Activated B cell treated with CpG ODN at 0.5 μM for 24 hours (primary cell): ENCODE results near the gene RBM47. TPM values are rescaled to one million over a fixed set of nuclear protein-coding genes. Genes with fewer than 3 reads are reported as not detected.

Experiments
- ATAC-seq: fragments of 200-7000 bp; cut with Tn5 transposase; one replicate; pipeline ENCODE4 v1.10.0; 2021; ENCODE audit warnings: low read depth, mild to moderate bottlenecking, moderate library complexity
- CTCF ChIA-PET: fragments of 350-600 bp; sonication (Branson Sonifier 250); formaldehyde crosslinking; loops from one replicate; lab custom pipeline; 2021; ENCODE audit warnings: antibody characterized with exemption; lab: Charles Lee
- POLR2A ChIA-PET: fragments of 350-600 bp; sonication (Branson Sonifier 250); formaldehyde crosslinking; loops from one replicate; lab custom pipeline; 2021; ENCODE audit warnings: antibody characterized with exemption; lab: Charles Lee
- DNase-seq: peaks from one replicate; pipeline ENCODE4 v3.0.0; 2022
- H3K27ac Mint-ChIP-seq: one replicate; pipeline ENCODE4 v1.8.0; 2020; ENCODE audit warnings: mixed read lengths
- H3K27me3 Mint-ChIP-seq: one replicate; pipeline ENCODE4 v1.8.0; 2021; ENCODE audit warnings: mixed read lengths
- H3K36me3 Mint-ChIP-seq: one replicate; pipeline ENCODE4 v1.8.0; 2021; ENCODE audit warnings: low read depth, mixed read lengths
- H3K4me1 Mint-ChIP-seq: one replicate; pipeline ENCODE4 v1.8.0; 2021; ENCODE audit warnings: mixed read lengths
- H3K4me3 Mint-ChIP-seq: one replicate; pipeline ENCODE4 v1.8.0; 2020; ENCODE audit warnings: mild to moderate bottlenecking, mixed read lengths
- H3K9me3 Mint-ChIP-seq: one replicate; pipeline ENCODE4 v1.8.0; 2020; ENCODE audit warnings: mixed read lengths
- intact Hi-C: fragments of 100-400 bp; cut with micrococcal nuclease; formaldehyde crosslinking; loops from one replicate; pipeline ENCODE4 v1.15.1; 2024
- total RNA-seq: library from RNA; stranded (reverse); gene quantifications from 2 replicates; pipeline ENCODE4 v1.2.3, GENCODE V29; 2022
- TF ChIP-seq, protein P1 (sequence below): fragments of 200-600 bp; IDR thresholded peaks from one replicate; pipeline ENCODE4 v1.8.0; 2022; ENCODE audit warnings: antibody characterized with exemption, mild to moderate bottlenecking

RBM47 gene
- total RNA-seq, 1 donor from 2014 or later = 8.0 TPM

DNA sequence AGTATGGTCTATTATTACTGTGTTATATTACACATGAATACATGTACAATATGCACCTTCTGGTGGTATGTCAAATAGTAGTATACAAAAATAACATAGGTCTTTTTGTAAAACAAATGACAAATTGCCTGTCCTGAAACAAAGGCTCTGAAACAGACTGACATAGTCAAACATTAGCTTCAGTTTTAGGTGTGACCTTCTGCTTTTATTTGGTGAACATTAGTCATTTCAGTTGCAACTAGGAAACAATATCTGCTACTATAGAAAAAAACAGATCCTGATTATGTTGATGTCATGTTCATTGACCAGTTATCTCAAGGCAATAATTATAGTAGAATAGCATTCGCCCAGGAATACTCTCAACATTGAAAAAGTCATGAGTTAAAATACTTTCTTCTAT lies 171.6 kb downstream of the RBM47 start:
- ATAC-seq (no peak), DNase-seq (no peak)
- peaks cover 13% of the 10 kb centered on the region for H3K4me1 Mint-ChIP-seq
- H3K27me3 Mint-ChIP-seq = no peaks in the 10 kb centered on the region
- no peaks in the 10 kb centered on the region for H3K36me3 Mint-ChIP-seq
- no peak overlapping the region for H3K27ac Mint-ChIP-seq
- intact Hi-C loops = no loop called here
- POLR2A ChIA-PET = no interaction called here
- no peak overlapping the region for H3K4me3 Mint-ChIP-seq
- CTCF ChIA-PET = no interaction called here
- H3K9me3 Mint-ChIP-seq = no peaks in the 10 kb centered on the region
- TF ChIP-seq, protein P1, sequence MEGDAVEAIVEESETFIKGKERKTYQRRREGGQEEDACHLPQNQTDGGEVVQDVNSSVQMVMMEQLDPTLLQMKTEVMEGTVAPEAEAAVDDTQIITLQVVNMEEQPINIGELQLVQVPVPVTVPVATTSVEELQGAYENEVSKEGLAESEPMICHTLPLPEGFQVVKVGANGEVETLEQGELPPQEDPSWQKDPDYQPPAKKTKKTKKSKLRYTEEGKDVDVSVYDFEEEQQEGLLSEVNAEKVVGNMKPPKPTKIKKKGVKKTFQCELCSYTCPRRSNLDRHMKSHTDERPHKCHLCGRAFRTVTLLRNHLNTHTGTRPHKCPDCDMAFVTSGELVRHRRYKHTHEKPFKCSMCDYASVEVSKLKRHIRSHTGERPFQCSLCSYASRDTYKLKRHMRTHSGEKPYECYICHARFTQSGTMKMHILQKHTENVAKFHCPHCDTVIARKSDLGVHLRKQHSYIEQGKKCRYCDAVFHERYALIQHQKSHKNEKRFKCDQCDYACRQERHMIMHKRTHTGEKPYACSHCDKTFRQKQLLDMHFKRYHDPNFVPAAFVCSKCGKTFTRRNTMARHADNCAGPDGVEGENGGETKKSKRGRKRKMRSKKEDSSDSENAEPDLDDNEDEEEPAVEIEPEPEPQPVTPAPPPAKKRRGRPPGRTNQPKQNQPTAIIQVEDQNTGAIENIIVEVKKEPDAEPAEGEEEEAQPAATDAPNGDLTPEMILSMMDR = no peak

DNA sequence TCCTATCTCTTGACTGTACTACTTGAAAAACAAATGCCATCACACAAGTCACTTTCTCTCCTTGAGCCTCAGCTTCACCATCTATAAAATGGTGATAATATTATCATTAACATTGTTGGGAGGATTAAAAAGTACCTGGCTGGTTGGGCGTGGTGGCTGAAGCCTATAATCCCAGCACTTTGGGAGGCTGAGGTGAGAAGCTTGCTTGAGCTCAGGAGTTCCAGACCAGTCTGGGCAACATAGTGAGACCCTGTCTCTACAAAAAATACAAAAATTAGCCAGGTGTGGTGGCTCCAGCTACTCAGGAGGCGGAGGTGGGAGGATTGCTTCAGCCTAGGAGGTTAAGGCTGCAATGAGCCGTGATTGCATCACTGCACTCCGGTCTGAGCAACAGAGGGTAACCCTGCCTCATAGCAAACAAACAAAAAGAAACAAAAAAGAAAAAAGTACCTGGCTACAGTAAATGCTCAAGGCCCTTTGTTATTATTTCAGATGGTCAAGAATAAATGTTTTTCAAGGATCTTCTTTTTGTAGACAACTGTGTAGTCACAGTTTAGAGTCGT lies 174.2 kb downstream of the RBM47 start:
- Mint-ChIP-seq H3K4me1 (peaks cover 10% of the 10 kb centered on the region), H3K4me3 (no peak overlapping the region), H3K27ac (no peak overlapping the region), H3K27me3 (no peaks in the 10 kb centered on the region), H3K9me3 (no peaks in the 10 kb centered on the region), H3K36me3 (no peaks in the 10 kb centered on the region)
- DNase-seq (no peak), ATAC-seq (no peak)
- POLR2A ChIA-PET = no interaction called here
- CTCF ChIA-PET = no interaction called here
- TF ChIP-seq, protein P1 = no peak
- intact Hi-C loops = no loop called here

DNA sequence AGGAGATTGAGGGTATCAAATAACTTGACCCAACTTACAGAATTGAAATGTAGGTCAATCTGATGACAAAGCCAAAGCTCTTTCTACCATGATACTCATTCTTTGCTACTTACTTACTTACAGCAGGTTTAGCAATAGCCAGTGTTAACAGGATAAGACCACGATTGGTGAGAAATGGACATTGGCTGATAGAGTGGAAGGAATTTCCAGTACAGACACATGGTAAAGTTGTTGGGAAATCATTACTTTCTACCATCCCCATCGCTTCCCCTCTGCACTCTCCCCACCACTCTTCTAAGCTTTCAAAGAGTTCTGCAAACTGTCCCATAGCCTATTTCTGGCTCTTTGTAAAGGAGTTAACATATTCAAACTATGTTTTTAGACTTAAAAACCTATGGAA lies 174.8 kb downstream of the RBM47 start:
- DNase-seq = no peak
- intact Hi-C loops = no loop called here
- H3K9me3 Mint-ChIP-seq = no peaks in the 10 kb centered on the region
- ChIA-PET CTCF (no interaction called here), POLR2A (no interaction called here)
- H3K4me1 Mint-ChIP-seq = peaks cover 10% of the 10 kb centered on the region
- H3K4me3 Mint-ChIP-seq = no peak overlapping the region
- H3K36me3 Mint-ChIP-seq = peaks cover 2% of the 10 kb centered on the region
- no peaks in the 10 kb centered on the region for H3K27me3 Mint-ChIP-seq
- no peak overlapping the region for H3K27ac Mint-ChIP-seq
- no peak for ATAC-seq
- TF ChIP-seq, protein P1 = no peak

DNA sequence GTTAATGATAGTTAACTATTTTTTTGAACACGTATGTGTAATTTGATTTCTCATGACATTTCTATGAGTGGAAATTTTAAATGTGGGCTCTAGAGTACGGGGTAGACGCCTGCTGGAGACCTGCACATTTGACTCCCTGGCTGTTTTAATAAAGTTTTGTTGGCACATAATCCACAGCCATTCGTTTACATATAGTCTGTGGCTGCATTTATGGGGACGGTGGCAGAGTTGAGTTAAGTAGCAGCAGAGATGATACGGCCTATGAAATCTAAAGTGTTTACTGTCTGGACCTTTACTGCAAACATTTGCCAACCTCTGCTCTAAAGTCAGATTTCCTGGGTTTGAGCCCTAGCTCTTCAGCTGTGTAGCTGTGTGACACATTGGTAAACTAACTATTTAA lies 175.8 kb downstream of the RBM47 start:
- DNase-seq (no peak), ATAC-seq (no peak)
- TF ChIP-seq, protein P1 = no peak
- Mint-ChIP-seq H3K4me1 (peaks cover 10% of the 10 kb centered on the region), H3K27ac (no peak overlapping the region), H3K4me3 (no peak overlapping the region), H3K36me3 (peaks cover 4% of the 10 kb centered on the region), H3K9me3 (no peaks in the 10 kb centered on the region), H3K27me3 (no peaks in the 10 kb centered on the region)
- POLR2A ChIA-PET = no interaction called here
- intact Hi-C loops = no loop called here
- CTCF ChIA-PET = interaction anchor here (0.5 kb wide), 1 partner anchor 73 kb away, joined by 3 read pairs; no protein-coding TSS in a partner anchor

DNA sequence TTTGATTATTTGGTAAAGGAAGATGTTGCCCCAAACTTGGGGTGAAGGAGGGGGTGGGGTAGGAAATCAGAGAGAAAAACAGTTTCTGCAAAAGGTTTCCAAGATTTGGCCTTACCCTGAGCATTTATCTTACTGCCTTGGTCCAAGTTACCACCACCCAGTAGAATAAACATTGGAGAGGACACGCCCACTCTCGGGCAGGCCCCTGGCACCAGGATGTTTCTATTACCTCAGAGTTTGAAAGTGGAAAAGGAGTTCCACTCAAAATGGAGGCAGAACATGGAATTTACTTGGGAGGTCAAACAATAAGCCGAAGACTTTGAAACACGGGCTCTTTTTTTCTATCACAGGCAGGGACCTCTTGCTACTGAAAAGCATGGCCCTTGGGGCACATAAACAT lies 180.8 kb downstream of the RBM47 start:
- intact Hi-C loops = no loop called here
- CTCF ChIA-PET = no interaction called here
- Mint-ChIP-seq H3K9me3 (no peaks in the 10 kb centered on the region), H3K27ac (no peak overlapping the region), H3K4me3 (no peak overlapping the region), H3K36me3 (peaks cover 4% of the 10 kb centered on the region), H3K27me3 (no peaks in the 10 kb centered on the region), H3K4me1 (peaks cover 10% of the 10 kb centered on the region)
- DNase-seq (no peak), ATAC-seq (no peak)
- POLR2A ChIA-PET = no interaction called here
- TF ChIP-seq, protein P1 = no peak
